ENCODE results near the gene PDE4DIP.
"Not testable (repeated sequence)": the region's sequence is repeated elsewhere in the genome, so short reads cannot be mapped to it uniquely, and the experiment has no call there.

Gene PDE4DIP

GRCh38 chr1:148844220-148844619, at the start of gene PDE4DIP:
Gene PDE4DIP (plus strand): TSS chr1:148844428. CDS start chr1:148844775, 347 bp downstream.
- not testable (repeated sequence) for DNase-seq (ENCODE audit: low read depth)

DNA sequence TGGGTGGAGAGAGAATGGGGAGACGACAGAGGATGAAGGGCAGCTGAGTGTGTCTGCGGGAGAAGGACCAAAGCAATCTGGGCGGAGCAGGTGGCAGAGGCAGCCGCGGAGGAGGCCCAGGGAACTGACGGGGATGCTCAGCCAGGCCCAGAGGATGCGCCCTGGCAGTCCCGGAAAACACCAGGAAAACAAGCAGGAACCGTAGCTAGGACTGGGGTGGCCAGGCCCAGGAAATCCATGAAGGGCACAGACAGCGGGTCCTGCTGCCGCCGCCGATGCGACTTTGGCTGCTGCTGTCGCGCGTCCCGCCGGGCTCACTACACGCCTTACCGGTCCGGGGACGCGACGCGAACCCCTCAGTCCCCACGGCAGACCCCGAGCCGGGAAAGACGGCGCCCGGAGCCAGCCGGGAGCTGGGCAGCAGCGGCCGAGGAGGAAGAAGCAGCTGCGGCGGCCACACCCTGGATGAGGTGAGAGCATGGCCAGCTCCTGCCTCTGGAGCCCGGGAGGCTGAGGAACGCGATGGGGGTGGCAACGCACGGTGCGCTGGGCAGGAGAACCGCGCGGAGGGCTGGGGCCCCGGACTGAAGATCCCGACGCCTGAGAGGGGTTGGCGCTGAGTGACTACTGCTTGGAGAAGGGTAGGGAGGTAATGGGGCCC, 35.8 kb upstream of the PDE4DIP start:
- DNase-seq (ENCODE audit: low read depth), result not testable (repeated sequence)

DNA sequence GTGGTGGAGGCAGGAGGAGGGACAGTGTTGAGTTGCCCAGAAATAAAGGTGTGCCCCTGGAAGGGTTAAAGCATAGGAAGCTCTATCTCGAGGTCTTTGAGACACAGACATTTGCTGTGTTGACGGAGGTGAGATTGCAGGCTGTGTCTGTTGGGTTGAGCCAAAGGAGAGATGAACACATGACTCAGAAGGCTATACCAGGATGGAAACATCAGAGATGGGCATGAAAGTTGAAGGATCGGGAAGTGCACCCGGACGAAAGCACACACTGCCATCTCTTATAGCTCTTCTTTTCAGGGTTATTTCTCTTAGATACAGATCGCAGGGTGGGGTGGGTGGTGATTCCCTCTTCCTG, 35.3 kb upstream of the PDE4DIP start:
- not testable (repeated sequence) for DNase-seq (ENCODE audit: low read depth)

DNA sequence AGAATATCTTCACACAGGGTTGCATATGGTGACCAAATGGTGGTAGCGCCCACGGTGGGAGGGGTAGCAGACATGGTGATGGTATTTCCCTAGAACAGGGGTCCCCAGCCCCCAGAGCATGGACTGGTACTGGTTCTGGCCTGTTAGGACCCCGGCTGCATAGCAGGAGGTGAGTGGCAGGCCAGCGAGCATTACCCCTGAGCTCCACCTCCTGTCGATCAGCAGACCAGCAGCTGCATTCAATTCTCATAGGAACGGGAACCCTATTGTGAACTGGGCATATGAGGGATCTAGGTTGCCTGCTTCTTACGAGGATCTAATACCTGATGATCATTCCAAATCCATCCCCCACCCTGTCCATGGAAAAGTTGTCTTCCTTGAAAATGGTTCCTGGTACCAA, 22.0 kb upstream of the PDE4DIP start:
- DNase-seq (ENCODE audit: low read depth), result not testable (repeated sequence)

GRCh38 chr1:148823822-148824221, 20.4 kb upstream of the PDE4DIP start:
- DNase-seq (ENCODE audit: low read depth), result not testable (repeated sequence)

DNA sequence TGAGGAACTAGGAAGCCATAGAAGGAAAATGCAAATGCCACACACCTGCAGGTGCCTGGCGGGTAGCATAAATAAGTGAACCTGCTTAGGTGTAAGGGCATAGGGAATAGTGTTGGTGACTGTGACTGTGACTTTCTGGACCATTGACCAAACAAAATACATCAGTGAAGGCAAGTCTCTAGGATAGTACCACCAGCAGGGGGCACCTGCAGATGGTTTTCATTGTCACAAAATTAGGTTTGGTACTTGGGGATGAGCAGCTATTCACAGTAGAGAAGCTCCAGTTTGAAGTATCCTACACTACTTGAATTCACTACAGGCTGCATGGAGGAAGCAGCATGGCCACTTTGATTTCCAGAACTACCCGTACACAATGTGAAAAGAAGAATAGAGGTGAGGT, 19.2 kb upstream of the PDE4DIP start:
- not testable (repeated sequence) for DNase-seq (ENCODE audit: low read depth)

- not testable (repeated sequence) for DNase-seq (ENCODE audit: low read depth)
These were observed 15.7 kb upstream of the PDE4DIP start for GRCh38 chr1:148828531-148828930.

- DNase-seq (ENCODE audit: low read depth), result not testable (repeated sequence)
These were observed 15.3 kb upstream of the PDE4DIP start for GRCh38 chr1:148828962-148829361.

GRCh38 chr1:148829365-148829764, 14.9 kb upstream of the PDE4DIP start:
- DNase-seq (ENCODE audit: low read depth), result not testable (repeated sequence)

DNA sequence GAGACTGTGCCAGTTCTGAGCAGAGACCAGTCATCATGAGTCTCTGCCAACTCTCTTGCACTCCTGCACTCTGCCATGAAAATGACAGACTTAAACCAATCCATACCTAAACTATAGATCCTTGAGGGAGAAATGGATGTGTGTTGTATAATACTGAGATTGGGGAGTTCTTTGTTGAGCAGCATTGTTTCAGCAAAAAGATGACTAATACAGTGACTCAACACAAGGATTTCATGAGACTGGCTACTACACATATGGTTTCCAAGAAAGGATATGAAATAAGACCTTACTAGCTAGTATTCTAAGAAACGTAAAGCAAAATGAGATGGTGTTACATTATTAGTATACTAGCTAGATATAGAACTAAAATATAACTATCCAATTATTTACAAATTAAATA, 3.0 kb upstream of the PDE4DIP start:
- not testable (repeated sequence) for DNase-seq (ENCODE audit: low read depth)

DNA sequence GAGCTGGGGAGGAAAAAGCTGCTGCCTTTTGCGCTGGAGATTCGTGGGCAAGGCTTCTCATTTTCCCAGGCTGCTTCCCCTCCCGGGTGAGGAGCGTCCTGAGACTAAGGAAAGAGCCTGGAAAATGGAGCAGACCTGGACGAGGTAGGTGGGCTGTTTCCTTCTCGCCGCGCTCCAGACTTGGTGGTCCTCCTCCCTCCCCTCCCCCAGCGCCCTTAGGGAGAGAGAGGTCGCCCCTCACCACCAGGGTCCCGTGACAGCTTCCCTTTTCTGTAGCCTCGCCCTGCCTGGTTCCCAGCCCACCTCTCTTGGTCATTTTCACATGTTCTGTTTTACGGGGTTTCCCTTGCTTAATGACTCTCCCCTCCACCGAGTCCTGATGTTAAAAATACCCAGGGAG, 423 bp downstream of the PDE4DIP start:
- not testable (repeated sequence) for DNase-seq (ENCODE audit: low read depth)

GRCh38 chr1:148845068-148845467, 840 bp downstream of the PDE4DIP start:
- DNase-seq (ENCODE audit: low read depth), result not testable (repeated sequence)

GRCh38 chr1:148850347-148850746, 6.1 kb downstream of the PDE4DIP start:
- DNase-seq (ENCODE audit: low read depth), result not testable (repeated sequence)

- not testable (repeated sequence) for DNase-seq (ENCODE audit: low read depth)
These were observed 6.6 kb downstream of the PDE4DIP start for GRCh38 chr1:148850840-148851239.

GRCh38 chr1:148851684-148852083, 7.5 kb downstream of the PDE4DIP start:
- not testable (repeated sequence) for DNase-seq (ENCODE audit: low read depth)

DNA sequence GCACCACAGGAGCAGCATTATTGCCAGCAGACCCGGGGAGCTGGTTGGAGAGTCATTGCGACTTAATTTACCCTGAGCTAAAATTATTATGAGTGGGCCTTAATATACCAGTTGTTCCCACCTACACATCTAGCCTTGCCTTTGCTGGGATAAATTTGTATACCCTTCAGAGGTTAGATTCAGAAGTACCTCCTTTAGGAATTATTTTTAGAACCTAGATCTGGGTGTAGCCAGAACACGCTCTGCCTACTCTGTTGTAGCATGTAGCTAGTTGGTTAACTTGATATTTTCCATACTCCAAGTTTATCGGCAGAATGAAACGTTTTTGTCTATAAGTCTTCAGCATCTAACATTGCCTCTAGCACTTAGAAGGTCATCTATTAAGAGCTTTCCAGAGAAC, 9.1 kb downstream of the PDE4DIP start:
- DNase-seq (ENCODE audit: low read depth), result not testable (repeated sequence)

- DNase-seq (ENCODE audit: low read depth), result not testable (repeated sequence)
These were observed 9.8 kb downstream of the PDE4DIP start for GRCh38 chr1:148854063-148854462.

- DNase-seq (ENCODE audit: low read depth), result not testable (repeated sequence)
These were observed 11.1 kb downstream of the PDE4DIP start for GRCh38 chr1:148855367-148855766.

DNA sequence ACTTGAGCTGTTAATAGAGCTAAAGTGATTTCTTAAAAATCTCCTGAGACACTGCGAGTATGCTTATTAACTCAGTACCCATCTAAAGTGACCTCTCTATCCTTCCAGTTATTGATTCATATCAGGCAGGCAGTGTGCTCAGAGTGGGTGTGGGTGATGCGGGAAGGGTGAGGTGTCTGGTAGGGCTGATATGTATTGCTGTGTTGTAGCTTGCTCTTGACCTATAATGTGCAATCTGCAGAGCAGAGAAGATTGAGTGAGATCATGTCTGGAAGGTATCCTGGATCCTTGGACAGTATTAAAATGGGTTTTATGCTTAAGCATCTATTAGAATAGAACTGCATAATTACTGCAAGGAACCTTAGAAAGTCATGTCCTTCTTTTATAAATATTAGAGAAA, 15.8 kb downstream of the PDE4DIP start:
- not testable (repeated sequence) for DNase-seq (ENCODE audit: low read depth)

DNA sequence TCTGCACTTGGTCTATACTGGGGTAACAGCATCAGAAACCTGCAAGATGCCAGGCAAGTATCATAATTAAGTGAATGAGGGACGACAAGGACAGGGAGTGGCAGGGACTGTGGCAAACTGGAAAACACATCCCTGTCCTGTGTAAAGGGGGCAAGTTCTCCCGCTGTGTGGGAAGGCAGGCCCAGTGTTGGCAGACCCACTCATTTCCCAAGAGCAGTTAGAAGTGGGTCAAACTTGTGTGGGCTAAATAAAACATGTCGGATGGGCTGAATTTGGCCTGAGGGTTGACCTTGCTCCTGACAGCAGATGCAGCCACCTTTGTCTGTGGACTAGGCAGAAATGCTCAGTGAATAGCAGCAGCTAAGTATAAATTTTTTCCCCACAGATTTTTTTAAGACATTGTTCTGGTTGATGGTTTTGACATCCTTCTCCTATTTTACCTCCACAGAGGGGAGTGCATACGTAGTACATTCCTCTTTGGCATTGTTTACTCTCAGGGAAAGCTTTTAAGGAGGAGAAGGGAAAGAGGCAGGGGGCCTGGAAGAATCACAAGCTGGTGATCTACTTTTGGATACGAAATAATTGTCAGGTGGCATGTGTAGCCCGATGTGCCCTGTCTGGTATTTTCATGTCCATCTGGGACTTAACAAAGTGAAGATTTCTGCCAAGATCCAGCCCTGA, 16.5 kb downstream of the PDE4DIP start:
- DNase-seq (ENCODE audit: low read depth), result not testable (repeated sequence)

- DNase-seq (ENCODE audit: low read depth), result not testable (repeated sequence)
These were observed 18.4 kb downstream of the PDE4DIP start for GRCh38 chr1:148862590-148862989.

- not testable (repeated sequence) for DNase-seq (ENCODE audit: low read depth)
These were observed 24.9 kb downstream of the PDE4DIP start for GRCh38 chr1:148868924-148869633.

- DNase-seq (ENCODE audit: low read depth), result not testable (repeated sequence)
These were observed 25.4 kb downstream of the PDE4DIP start for GRCh38 chr1:148869634-148869961.

Measured in fibroblast of gingiva (primary cell).